Islet precursor cell (in vitro differentiated cells): Measurements from ENCODE around the gene TLNRD1.
A peak's percentile ranks its signal among the peaks of the same experiment; 100 is the strongest.

ENCODE experiments used
- DNase-seq: peaks from one replicate; pipeline ENCODE4 v3.0.0-alpha.2; 2018

Gene TLNRD1

DNA sequence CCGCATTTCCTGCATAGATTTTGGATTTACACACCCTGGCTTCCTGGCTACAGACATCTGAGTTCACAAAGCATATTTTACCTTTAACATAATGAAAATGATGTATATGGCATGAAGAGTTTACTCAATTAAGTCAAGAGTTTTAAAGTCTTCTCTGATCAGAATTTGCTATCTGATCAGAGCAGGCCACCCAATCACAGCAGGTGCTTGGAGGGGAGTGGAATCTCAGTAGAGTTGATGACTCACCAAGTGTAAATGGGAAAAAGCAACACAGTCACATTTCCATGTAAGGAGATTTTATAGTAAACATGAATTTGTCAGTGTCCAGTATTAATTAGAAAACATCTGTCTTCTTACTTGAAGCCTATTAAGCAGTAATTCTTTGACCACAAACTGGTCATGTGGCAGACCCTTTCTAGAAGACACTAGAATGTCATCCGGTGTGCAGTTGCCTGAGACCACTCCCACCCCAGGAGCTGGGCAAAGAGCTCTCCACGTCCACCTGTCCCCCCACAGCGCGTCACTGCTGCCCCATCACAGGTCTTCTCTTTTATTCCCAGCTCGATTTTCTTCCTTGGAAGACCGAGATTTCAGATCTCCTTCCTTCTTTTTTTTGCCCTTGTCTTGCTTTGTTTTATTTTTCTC lies 21.9 kb upstream of the TLNRD1 start:
- no peak for DNase-seq

DNA sequence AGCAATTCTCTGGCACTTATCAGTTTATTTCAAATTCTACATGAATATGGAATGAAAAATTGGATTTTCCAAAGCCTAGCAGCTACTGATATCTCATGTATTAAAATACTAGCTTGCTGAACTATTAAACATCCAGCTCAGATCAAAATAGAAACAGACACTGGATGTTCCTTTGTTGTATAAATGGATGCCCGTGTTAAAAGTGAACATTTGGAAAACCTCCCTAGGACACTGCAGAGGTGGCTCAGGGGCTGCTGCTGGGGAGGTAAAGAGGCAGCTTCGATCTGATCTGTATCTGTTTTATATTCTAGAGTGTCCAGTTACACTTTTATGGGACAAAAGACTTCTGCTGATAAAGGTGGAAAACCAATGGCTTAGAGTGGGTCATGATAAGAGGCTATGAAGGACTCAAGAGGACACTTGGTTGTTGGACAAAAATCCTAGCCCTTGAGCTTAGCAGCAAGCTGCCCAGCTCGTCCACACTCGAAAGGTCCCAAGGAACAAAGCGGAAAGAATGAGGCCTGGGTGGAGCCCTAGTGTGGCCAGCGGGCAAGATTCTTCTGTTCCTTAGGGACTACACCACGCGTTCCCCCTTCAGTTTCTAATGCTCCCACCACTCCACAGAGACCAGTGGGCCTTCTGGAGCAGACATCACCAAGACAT lies 21.1 kb upstream of the TLNRD1 start:
- DNase-seq = no peak

DNA sequence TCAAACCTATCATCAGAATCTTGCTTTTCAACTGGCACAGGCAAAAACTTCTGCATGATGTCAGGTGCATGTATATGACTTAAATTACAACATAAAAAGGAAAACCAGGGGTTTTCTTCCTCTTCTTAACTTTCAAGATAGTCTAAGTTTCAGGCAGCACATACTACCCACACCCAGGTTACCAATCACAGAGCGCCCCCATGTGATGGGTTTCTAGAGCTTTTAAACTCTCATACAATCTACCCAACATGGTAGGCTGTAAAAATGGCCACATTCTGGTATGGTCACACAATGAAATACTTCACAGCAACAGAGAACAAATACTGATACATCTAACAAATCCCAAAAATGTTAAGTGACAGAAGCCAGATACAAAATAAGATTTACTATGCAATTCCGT lies 18.5 kb upstream of the TLNRD1 start:
- no peak for DNase-seq

DNA sequence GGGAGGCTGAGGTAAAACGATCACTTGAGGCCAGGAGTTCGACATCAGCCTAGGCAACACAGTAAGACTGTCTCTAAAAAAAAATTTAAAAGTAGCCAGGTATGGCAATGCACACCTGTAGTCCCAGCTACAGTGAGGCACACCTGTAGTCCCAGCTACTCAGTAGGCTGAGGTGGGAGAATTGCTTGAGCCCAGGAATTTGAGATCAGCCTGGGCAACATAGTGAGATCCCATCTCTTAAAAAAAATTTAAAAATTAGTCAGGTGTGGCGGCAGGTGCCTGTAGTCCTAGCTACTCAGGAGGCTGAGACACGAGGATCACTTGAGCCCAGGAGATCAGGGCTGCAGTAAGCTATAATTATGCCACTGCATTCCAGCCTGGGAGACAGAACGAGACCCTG lies 17.9 kb upstream of the TLNRD1 start:
- no peak for DNase-seq

DNA sequence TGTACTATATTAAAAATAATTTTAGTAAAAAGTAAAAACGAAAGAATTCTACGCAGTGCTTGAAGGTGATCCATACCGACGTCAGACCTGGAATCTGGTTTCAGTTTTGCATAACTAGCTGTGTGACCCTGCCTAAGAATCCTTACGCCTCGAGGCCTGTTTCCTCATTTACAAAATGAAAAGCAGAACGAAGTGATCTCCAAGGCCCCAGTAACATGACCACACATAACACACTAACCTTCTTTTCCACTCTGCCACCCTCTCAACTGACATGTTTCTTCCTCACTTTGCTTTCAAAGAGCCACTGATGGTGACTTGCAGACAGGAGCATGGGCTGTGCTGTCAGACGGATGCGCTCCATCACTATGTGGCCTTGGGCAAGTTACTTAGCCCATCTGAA lies 15.9 kb upstream of the TLNRD1 start:
- peak; percentile 78 for DNase-seq

DNA sequence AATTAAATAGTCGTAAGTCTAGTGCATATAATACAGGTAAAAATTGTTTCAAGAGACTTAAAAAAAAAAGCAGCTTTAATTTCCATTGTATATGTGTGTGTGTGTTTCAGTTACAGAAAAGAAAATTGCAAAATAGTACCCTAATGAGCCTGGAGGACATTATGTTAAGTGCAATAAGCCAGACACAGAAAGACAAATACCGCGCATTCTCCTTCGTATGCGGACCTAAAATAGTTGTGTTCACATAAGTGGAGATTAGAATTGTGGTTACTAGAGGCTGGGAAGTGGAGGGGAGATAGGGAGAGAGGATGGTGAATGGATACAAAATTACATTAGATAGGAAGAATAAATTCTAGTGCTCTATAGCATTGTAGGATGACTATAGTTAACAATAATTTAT lies 14.7 kb upstream of the TLNRD1 start:
- DNase-seq = no peak

DNA sequence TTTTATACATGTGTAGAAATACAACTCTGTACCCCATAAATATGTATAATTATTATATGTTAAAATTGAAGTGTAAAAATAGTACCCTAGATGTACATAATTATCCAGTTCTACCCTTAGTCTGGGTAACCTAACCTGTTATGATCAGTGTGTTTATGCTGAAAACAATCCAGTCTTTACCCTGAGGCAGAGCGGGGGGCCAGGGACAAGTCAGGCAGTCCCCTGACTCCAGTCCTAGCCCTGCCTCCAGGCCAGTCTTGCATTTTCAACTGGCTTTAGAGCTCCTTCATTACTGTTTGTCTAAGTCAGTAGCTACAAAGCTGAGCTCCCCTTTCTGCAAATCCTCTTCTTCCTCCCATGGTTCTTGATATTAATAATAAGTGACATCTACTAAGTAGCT lies 14.2 kb upstream of the TLNRD1 start:
- peak; percentile 73 for DNase-seq

DNA sequence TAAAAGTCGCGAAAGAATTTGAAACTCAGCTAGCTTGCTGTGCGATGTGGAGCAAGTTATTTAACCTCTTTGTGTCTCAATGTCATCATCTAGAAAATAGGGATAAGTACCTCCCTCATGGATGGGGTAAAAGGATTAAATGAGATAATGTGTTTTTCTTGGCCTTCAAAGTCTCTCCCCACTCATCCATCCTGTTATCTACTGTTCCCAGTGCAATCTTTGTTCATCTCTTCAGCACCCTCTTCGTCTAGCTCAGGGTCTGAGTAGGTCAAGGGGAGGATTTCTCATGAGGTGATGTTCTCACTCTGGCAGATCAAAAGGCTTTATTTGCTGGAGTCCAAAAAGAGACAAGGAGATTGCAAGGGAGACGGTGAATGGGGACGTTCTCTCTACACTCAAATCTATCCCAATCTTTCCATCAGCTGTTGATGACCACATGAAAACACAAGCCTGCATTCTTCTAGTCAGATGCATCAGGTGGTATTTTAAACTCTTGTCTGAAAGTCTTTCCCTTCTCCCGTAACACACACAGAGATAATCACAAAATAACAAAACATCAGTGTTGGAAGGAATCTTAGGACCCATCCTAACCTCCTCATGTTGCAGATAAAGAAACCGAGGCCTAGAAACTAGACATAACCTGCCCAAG lies 12.5 kb upstream of the TLNRD1 start:
- DNase-seq = no peak

DNA sequence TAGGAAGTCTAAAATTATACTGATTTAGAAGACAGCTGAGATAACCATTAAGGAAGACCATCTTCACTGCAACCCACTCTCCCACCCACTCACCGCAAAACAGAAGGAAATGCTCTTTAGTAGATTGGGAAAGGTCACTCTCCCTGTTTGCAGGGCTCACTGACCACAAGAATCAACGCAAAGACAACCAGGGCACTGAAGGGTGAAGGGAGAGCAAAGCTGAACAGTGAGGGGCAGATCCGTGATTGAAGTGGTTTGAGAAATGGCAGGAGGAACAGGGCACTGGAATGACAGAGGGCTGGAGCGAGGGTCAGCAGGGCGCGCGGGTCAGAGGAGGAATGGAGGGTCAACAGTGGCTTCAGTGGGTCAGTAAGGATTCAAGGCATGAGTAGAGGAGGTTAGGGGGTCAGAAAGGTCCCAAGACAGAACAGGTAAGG lies 11.6 kb upstream of the TLNRD1 start:
- peak; percentile 61 for DNase-seq

DNA sequence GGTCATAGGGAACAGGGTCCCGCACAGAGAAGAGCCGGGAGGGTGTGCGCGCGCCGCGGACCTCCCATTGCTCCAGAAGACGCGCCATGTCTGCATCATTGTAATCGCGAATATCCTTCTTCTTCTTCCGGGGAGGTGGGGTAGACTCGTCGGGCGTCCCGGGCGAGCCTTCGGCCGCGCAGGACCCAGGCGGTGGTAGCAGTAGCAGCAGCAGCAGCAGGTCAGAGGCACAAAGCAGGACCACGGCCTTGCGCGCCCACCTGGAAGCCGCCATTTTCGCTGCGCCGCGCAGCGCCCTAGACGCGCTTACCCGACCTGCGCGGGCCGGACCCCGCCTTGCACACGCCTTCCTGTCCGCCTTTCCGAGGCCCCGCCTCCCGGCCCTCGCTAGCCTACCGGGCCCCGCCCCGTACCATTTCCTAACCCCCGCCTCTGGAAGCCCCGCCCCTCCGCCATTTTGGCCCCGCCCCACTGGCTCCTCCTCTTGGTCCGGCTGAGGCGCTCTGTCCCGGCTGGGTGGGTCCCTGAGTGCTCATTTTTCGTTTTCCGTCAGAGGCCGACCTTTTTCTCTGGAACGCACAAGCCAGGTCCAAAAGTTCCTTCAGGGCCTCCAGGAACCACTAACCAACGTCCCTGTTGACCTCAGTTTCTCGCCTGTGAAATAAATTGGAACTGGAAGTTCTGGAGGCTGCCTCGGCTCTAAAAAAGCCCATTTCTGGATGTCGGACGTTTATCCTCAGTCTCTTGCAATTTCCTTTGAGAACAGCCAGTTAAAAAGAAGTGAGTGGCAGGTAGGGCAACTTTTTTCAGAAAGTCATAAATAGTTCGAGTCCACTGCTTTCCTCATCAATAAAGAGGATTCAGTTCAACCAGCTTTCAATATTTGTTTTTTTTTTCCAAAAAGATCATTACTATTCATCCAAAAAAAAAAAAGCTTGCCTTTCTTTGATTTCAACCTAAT lies 10.9 kb upstream of the TLNRD1 start, which contains the start of gene MESD:
Gene MESD, minus strand, starts transcription at position 302 of the 961 bp plus-strand sequence. Its CDS starts 28 bp downstream, at position 274.
- DNase-seq = peak; percentile 98

DNA sequence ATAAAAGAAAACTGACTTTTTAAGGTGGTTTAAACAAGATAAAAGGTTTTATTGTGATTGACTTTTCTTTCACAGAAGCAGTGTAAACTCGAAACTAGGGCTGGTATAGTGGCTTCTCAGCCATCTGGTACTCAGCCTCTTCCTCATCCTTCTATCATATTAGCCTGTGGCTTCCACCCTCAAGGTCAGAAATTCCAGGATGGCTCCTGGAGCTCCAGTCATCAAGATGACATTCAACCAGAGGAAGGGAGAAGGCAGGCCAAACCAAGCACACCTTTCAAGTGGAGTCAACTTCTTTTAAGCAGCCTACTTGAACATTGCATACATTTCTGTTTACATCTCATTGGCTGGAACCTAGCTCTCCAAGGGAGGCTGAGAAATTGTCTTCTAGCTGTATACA lies 9.8 kb upstream of the TLNRD1 start:
- no peak for DNase-seq

DNA sequence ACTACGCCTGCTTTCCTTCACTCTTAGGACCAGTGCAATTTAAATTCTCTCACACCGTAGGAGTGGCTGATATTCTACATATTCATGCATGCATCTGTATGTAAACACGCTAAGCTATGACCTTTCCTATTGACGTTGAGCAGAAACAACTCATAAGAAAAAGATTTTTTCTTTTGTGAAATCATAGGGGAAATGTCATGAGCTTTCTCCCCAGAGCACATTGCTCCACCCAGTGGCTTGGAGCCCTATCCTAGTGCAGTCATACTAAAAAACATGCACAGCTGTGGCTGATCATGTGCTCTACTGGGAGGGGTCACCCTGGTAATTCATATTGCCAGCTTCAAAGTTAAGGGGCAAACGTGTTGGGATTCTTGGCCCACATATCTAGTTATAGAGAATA lies 9.3 kb upstream of the TLNRD1 start:
- no peak for DNase-seq

DNA sequence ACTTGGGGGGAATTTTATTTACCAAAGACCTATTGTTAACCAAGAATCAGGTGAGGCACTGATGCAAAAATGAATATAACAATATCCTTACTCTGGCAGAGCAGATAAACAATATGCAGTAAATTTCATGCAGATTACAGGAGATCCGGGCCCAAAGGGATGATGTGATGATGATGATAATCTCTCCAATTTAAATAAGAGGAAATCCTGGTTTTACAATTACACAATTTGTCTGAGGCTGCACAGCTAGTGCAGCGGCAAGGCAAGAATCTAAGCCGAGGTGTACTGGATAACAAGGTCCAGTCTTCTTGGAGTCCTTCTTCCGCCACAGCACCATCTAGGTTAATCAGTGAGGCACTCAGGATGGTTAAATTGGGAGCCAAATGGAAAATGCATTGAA lies 8.7 kb upstream of the TLNRD1 start:
- no peak for DNase-seq

DNA sequence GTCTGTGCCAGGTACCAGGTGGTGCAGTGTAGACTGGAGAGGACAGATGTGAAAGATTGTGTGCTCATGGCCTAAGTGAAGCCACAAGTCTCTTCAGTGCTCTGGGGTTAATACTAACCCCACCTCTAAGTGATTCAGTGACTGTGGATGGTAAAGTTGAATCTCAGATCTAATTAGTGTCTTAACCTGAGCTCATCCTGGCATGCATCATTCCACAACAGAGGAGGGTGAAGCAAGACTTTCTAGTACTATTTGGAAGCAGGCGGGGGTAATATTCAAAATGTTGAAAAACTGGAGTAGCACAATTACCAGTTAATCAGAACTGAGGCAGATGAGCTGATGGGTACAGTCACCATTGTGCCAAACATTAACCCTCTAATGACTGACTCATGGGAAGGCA lies 8.3 kb upstream of the TLNRD1 start:
- no peak for DNase-seq

DNA sequence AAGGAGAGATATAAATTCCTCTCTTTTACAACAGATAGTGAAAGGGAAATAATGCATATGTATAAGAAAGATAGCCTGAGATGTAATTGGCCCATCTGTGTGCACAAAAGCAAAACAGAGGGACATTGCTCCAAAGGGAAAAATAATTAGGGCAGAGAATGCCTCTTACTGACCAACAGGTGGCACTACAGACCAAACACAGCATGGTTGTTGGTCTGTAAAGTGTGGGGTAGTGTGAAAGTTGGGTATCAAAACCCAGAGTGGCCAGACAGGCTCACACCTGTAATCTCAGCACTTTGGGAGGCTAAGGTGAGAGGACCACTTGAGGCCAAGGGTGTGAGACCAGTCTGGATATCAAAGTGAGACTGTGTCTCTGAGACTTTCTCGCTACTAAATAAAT lies 4.5 kb upstream of the TLNRD1 start:
- no peak for DNase-seq

DNA sequence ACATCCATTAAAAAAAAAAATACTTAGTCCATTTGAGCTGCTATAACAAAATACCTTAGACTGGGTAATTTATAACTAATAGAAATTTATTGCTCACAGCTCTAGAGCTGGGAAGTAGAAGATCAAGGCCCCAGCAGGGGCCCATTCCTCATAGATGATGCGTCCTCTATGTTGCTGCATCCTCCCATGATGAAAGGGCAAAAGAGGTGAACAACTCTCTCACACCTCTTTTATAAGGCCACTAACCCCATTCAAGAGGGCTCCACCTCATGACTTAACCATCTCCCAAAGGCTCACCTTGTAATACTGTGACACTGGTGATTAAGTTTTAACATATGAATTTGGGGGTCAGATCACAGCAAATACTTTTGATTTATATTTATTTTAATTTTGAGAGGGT lies 3.0 kb upstream of the TLNRD1 start:
- DNase-seq = no peak

DNA sequence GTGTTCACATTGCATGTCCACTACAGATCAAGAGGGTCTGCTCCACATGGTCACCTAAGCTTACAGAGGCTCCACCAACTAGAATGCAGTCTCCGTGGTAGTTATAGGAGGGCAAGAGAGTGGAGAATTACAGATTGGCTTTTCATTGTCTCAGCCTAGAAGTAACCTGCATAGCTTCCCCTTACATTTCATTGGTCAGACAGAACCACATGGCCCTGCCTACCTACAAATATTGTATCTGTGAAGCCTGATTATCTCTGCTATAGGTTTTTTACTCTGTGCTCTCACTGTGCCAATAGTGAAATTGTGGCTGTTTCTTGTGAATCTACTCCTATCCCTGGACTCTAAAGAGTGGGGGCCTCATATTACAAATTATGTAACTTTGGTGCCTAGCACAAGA lies 2.5 kb upstream of the TLNRD1 start:
- no peak for DNase-seq

DNA sequence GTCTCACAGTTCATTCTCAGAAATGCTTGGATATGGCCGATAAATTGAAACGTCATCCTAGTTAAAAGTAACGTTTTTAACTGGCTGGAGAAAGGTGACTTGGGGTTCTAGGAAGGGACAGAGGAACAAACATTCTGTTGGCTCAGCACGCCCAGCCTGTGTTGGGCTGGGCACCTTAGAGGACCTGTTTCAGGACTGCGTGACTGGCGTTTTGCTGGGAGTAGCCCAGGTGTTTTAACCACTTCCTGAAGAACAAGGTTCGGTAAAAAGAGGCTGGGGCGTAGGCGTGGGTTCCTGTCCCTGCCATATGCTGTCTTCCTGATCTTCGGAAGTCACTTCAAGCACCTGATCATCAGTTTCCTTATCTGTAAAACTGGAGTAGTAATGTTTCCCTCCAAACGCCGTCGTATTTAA lies 1.1 kb upstream of the TLNRD1 start:
- DNase-seq = peak; percentile 61

DNA sequence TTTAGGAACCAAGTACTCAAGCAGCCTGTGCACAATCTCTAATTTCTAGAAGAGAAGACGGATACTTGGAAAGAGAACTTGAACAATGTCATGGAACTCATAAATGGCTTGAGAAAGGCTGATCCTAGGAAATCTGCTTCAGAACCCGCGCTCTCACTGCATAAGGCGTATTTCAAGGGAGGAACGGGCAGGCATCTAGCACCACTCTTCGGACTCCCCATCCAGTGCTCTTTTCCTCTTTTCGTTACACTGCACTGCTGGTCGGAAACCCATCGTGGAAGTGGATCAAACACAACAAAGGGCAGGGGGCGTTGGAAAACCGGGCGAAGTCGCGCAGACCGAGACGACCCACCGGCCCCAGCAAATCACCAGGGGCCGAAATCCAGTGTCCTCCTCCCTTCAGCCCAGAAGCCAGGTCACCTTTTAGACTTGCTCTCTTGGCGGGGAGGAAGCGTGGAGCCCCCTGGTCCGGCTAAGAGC lies 539 bp upstream of the TLNRD1 start:
- DNase-seq = no peak

DNA sequence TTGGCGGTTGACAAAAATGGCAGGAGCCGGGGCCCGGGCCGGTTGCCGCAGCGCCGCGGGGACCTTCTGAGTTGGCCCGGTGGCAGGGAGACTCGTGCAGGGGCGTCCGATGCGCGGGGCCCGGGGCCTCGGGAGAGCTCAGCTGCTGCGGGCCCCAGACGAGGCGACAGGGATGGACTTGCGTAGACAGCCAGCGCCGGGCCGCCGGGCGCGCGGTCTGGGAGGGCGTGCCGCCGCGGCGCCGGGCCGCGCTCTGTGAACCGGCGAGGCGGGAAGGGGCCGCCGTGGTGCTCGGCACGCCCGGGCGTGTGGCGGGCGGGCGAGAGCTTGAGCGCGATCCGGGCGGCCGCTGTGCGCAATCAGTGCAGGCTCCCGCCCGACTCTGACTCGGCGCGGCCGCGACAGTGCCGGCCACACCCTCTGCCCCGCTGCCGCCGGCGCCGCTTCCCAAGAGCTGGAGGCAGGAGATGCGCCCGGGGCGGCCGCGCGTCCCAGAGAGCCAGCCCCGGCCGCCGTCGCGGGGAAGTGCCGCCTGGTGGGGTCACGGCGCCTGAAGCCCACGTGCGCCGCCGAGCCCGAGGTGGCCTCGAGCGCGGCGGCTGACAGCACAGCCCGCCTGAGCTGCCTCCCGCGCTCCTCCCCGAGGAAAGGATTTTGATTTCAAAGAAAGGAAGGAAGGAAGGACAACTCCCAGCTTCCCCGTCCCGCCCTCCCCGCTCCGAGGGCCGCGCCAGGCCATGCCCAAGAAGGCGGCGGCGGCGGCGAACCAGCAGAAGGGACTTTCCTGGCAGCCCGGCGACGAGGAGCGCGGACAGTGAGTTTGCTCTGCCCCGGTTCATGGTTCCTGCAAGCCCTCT lies 657 bp downstream of the TLNRD1 start:
- DNase-seq = peak; percentile 67

DNA sequence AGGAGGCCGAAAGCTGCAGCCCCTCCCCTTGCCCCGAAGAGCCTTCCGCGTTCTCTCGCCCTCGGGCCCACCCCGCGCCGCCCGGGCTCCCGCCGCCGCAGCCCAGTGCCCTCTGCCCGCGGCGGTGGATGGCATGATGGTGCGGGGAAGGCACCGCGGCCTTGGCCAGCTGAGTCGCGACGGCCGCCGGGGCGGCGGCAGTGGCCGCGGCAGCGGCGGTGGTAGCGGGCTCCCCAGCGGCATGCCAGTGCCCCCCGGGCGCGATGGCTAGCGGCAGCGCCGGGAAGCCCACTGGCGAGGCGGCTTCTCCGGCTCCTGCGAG lies 1.2 kb downstream of the TLNRD1 start:
- DNase-seq = peak; percentile 68
